Measurements from ENCODE around the gene ME3. TPM values are rescaled to one million over a fixed set of nuclear protein-coding genes. Genes with fewer than 3 reads are reported as not detected.

The ME3 gene
- total RNA-seq, 2 donors from 2014 or later = 13.8 to 20.3 TPM

GRCh38 chr11:86693518-86693917, 21.1 kb upstream of the ME3 start:
- Histone ChIP-seq H3K36me3 (no peaks in the 10 kb centered on the region), H3K27ac (no peak overlapping the region)
- TF ChIP-seq CTCF (IDR thresholded peaks at IDR 0.05) = no peak

GRCh38 chr11:86692746-86693145, 20.3 kb upstream of the ME3 start:
- no peak for TF ChIP-seq CTCF (IDR thresholded peaks at IDR 0.05)
- H3K9ac ChIP-seq (ENCODE audit: low read depth in 2 of 2, low read length in 2 of 2) = no peak overlapping the region
- H3K4me3 ChIP-seq = no peak overlapping the region
- no peaks in the 10 kb centered on the region for H3K27me3 ChIP-seq
- intact Hi-C loops (cut with DNase I) = no loop called here
- H3K27ac ChIP-seq = no peak overlapping the region
- H3K36me3 ChIP-seq = no peaks in the 10 kb centered on the region
- H3K9me3 ChIP-seq = no peaks in the 10 kb centered on the region
- H3K4me1 ChIP-seq = no peaks in the 10 kb centered on the region
- no peak for DNase-seq

More at GRCh38 chr11:86693518-86693917, 21.1 kb upstream of the ME3 start:
- no peak overlapping the region for H3K9ac ChIP-seq (ENCODE audit: low read depth in 2 of 2, low read length in 2 of 2)
- no peak for DNase-seq
- H3K27me3 ChIP-seq = no peaks in the 10 kb centered on the region
- no peaks in the 10 kb centered on the region for H3K4me1 ChIP-seq
- intact Hi-C loops (cut with DNase I) = no loop called here
- H3K4me3 ChIP-seq = no peak overlapping the region
- no peaks in the 10 kb centered on the region for H3K9me3 ChIP-seq

- no peaks in the 10 kb centered on the region for H3K27me3 ChIP-seq
These were observed 19.9 kb upstream of the ME3 start for GRCh38 chr11:86692317-86692716.

GRCh38 chr11:86688398-86689179, 16.2 kb upstream of the ME3 start:
- H3K4me1 ChIP-seq = no peaks in the 10 kb centered on the region
- H3K9ac ChIP-seq (ENCODE audit: low read depth in 2 of 2, low read length in 2 of 2) = no peak overlapping the region
- DNase-seq = no peak
- H3K36me3 ChIP-seq = no peaks in the 10 kb centered on the region
- intact Hi-C loops (cut with DNase I) = no loop called here
- H3K9me3 ChIP-seq = no peaks in the 10 kb centered on the region
- H3K27ac ChIP-seq = no peak overlapping the region
- H3K4me3 ChIP-seq = no peak overlapping the region
- H3K27me3 ChIP-seq = no peaks in the 10 kb centered on the region
- TF ChIP-seq CTCF (IDR thresholded peaks at IDR 0.05) = no peak

More at GRCh38 chr11:86692317-86692716, 19.9 kb upstream of the ME3 start:
- H3K4me3 ChIP-seq = no peak overlapping the region
- no peak for DNase-seq
- intact Hi-C loops (cut with DNase I) = no loop called here
- H3K4me1 ChIP-seq = no peaks in the 10 kb centered on the region
- no peak overlapping the region for H3K9ac ChIP-seq (ENCODE audit: low read depth in 2 of 2, low read length in 2 of 2)
- no peak overlapping the region for H3K27ac ChIP-seq
- no peaks in the 10 kb centered on the region for H3K9me3 ChIP-seq
- H3K36me3 ChIP-seq = no peaks in the 10 kb centered on the region
- no peak for TF ChIP-seq CTCF (IDR thresholded peaks at IDR 0.05)

GRCh38 chr11:86687185-86687778, 14.9 kb upstream of the ME3 start:
- H3K9ac ChIP-seq (ENCODE audit: low read depth in 2 of 2, low read length in 2 of 2) = no peak overlapping the region
- no peak overlapping the region for H3K27ac ChIP-seq
- no peaks in the 10 kb centered on the region for H3K4me1 ChIP-seq
- no peak for DNase-seq
- H3K36me3 ChIP-seq = no peaks in the 10 kb centered on the region
- intact Hi-C loops (cut with DNase I) = no loop called here
- H3K27me3 ChIP-seq = no peaks in the 10 kb centered on the region
- H3K4me3 ChIP-seq = no peak overlapping the region
- no peak for TF ChIP-seq CTCF (IDR thresholded peaks at IDR 0.05)
- H3K9me3 ChIP-seq = no peaks in the 10 kb centered on the region

Data from colonic mucosa (tissue), 4 donors.